Measurements from ENCODE around the gene GNG7.

DNA sequence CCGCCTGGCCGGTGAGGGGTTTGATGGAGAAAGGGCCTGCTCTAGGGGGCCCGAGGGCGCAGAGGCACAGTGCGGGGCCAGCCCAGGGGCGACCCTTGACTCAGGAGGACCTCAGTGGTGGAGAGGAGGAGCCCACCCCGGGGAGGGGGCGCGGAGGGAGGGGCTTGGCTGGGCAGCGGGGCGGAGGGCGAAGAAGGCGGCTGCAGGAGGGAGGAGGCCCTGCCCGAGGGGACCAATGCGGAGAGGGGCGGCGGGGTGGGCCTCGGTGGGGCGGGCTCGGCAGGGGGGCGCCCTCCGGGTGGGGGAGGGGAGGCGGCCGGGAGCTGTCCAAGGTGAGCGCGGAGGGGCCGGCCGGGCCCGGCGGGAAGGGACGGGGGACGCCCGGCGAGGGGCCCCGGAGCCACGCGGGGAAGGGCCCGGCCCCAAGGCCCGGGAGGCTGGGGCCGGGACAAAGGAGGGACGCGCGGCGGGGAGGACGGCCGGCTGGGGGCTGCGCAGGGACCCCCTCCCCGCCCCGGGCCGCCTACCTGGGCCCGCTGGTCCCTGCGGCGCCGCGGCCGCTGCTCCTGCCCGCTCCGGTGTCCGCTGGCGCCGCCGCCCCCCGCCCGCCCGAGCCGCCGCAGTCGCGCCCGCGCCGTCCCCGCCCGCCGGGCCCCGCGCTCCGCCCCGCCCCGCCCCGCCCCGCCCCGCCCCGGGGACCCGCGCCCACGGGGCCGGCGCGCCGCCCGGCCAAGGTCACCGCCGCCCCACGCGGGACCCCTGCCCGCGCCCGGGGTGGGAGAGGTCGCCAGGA, 18.5 kb upstream of the GNG7 start, which contains the start of gene DIRAS1:
- TF ChIP-seq, protein P1, sequence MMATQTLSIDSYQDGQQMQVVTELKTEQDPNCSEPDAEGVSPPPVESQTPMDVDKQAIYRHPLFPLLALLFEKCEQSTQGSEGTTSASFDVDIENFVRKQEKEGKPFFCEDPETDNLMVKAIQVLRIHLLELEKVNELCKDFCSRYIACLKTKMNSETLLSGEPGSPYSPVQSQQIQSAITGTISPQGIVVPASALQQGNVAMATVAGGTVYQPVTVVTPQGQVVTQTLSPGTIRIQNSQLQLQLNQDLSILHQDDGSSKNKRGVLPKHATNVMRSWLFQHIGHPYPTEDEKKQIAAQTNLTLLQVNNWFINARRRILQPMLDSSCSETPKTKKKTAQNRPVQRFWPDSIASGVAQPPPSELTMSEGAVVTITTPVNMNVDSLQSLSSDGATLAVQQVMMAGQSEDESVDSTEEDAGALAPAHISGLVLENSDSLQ (IDR thresholded peaks at IDR 0.05), result no peak
- no peak for TF ChIP-seq ELF4 (IDR thresholded peaks at IDR 0.05)
- TF ChIP-seq SP1 (IDR thresholded peaks at IDR 0.05), result no peak
- no peak for TF ChIP-seq ARNT (IDR thresholded peaks at IDR 0.05)
- no peak for TF ChIP-seq NFRKB (IDR thresholded peaks at IDR 0.05)
- no peak for TF ChIP-seq FOXK2 (IDR thresholded peaks at IDR 0.05)
- no peak for TF ChIP-seq ZNF384 (IDR thresholded peaks at IDR 0.05)
- no peak for TF ChIP-seq BHLHE40 (IDR thresholded peaks at IDR 0.05; ENCODE audit: borderline replicate concordance)
- no peak for TF ChIP-seq FOXM1 (IDR thresholded peaks at IDR 0.05; ENCODE audit: borderline replicate concordance)
